H1 (cell line): ENCODE measurements around the gene PRICKLE3. TPM values are rescaled to one million over a fixed set of nuclear protein-coding genes. Genes with fewer than 3 reads are reported as not detected.

ENCODE experiments used
- CTCF ChIA-PET: fragments of 300-600 bp; sonication (Branson Sonifier 250); formaldehyde crosslinking; loops from one replicate; lab custom pipeline; 2021; ENCODE audit not compliant: partially characterized antibody; lab: Charles Lee
- POLR2A ChIA-PET: fragments of 300-600 bp; sonication (Branson Sonifier 250); formaldehyde crosslinking; loops from one replicate; lab custom pipeline; 2021; ENCODE audit warnings: inconsistent platforms; ENCODE audit not compliant: partially characterized antibody; lab: Charles Lee
- DNase-seq, 2 experiments: peaks; one replicate each; pipeline versions ENCODE4 v3.0.0 to v3.0.0-alpha.2; 2010 to 2022; ENCODE audit warnings: low spot score in 2 of 2, low read depth in 1 of 2, mixed read lengths in 1 of 2
- FAIRE-seq: peaks from 2 replicates; lab custom pipeline; 2011; peaks lifted over from hg19 to GRCh38; lab: Jason Lieb, UNC
- H2AFZ ChIP-seq: 2 replicates; pipeline ENCODE4 v1.8.1; 2012; ENCODE audit warnings: low read length, inconsistent platforms
- H2AK5ac ChIP-seq: 2 replicates; pipeline ENCODE4 v1.6.1; 2013; ENCODE audit warnings: low read depth, low read length
- H2BK120ac ChIP-seq: replicated peaks from 2 replicates; pipeline ENCODE3; 2013; ENCODE audit warnings: low read depth, low read length, inconsistent platforms
- H2BK12ac ChIP-seq: 2 replicates; pipeline ENCODE4 v1.6.1; 2013; ENCODE audit warnings: low read depth, low read length
- H2BK15ac ChIP-seq: 2 replicates; pipeline ENCODE4 v1.6.1; 2013; ENCODE audit warnings: low read length
- H2BK20ac ChIP-seq: 2 replicates; pipeline ENCODE4 v1.6.1; 2013; ENCODE audit warnings: low read length
- H2BK5ac ChIP-seq: 2 replicates; pipeline ENCODE4 v1.6.1; 2013; ENCODE audit warnings: low read depth, low read length
- H3K14ac ChIP-seq: 2 replicates; pipeline ENCODE4 v1.6.1; 2013; ENCODE audit warnings: inconsistent platforms; ENCODE audit not compliant: insufficient read length
- H3K18ac ChIP-seq: 2 replicates; pipeline ENCODE4 v1.6.1; 2013; ENCODE audit warnings: low read length; ENCODE audit errors: extremely low read depth
- H3K23ac ChIP-seq: 2 replicates; pipeline ENCODE4 v1.6.1; 2013; ENCODE audit warnings: inconsistent platforms; ENCODE audit not compliant: insufficient read length
- H3K23me2 ChIP-seq: 2 replicates; pipeline ENCODE4 v1.6.1; 2013; ENCODE audit warnings: low read depth, low read length
- H3K27ac ChIP-seq: 2 replicates; pipeline ENCODE4 v1.6.1; 2011; ENCODE audit warnings: low read depth, low read length, inconsistent platforms
- H3K27me3 ChIP-seq, 4 experiments: replicated peaks in 1 of 4; 1 replicate in 1 of 4; 2 replicates in 3 of 4; pipeline versions ENCODE4 v1.6.1 to v1.8.1; 2011 to 2013; ENCODE audit warnings: low read length in 3 of 4, mild to moderate bottlenecking in 3 of 4, inconsistent platforms in 2 of 4, mixed read lengths in 2 of 4, moderate library complexity in 1 of 4; ENCODE audit not compliant: control insufficient read depth in 3 of 4, insufficient read depth in 3 of 4; ENCODE audit errors: extremely low read depth in 1 of 4
- H3K36me3 ChIP-seq, 4 experiments: 2 replicates each; pipeline versions ENCODE4 v1.6.1 to v1.8.1; 2011 to 2013; ENCODE audit warnings: mild to moderate bottlenecking in 4 of 4, low read length in 3 of 4, moderate library complexity in 2 of 4, control low read depth in 1 of 4, inconsistent platforms in 1 of 4; ENCODE audit not compliant: insufficient read depth in 4 of 4, control insufficient read depth in 2 of 4
- H3K4ac ChIP-seq: replicated peaks from 2 replicates; pipeline ENCODE3; 2013; ENCODE audit warnings: low read length, low read depth, mixed read lengths, inconsistent platforms; ENCODE audit not compliant: insufficient read length
- H3K4me1 ChIP-seq, 4 experiments: replicated peaks in 1 of 4; 1 replicate in 1 of 4; 2 replicates in 3 of 4; pipeline versions ENCODE4 v1.6.1 to v1.8.1; 2011 to 2013; ENCODE audit warnings: low read length in 3 of 4, inconsistent platforms in 2 of 4, mixed read lengths in 1 of 4; ENCODE audit not compliant: insufficient read depth in 4 of 4, control insufficient read depth in 3 of 4
- H3K4me2 ChIP-seq, 2 experiments: 2 replicates each; pipeline versions ENCODE4 v1.6.1 to v1.8.1; 2011 to 2013; ENCODE audit warnings: low read depth in 2 of 2, low read length in 2 of 2, control low read depth in 1 of 2, inconsistent platforms in 1 of 2, mild to moderate bottlenecking in 1 of 2; ENCODE audit not compliant: insufficient read depth in 1 of 2
- H3K4me3 ChIP-seq, 4 experiments: fragments of 200-600, 300-600 bp in 1 of 4; sonication (generic), shearing (Covaris generic), sonication (Bioruptor Twin) in 1 of 4; 2 replicates each; pipeline versions ENCODE4 v1.5.1 to v1.8.1; 2011 to 2016; ENCODE audit warnings: low read length in 4 of 4, low read depth in 3 of 4, control low read depth in 2 of 4, inconsistent platforms in 2 of 4, mild to moderate bottlenecking in 2 of 4, mixed read lengths in 1 of 4, moderate library complexity in 1 of 4; ENCODE audit not compliant: insufficient read depth in 2 of 4; ENCODE audit errors: extremely low read depth in 1 of 4
- H3K56ac ChIP-seq: replicated peaks from 2 replicates; pipeline ENCODE3; 2013; ENCODE audit warnings: low read depth, mild to moderate bottlenecking, mixed read lengths, low read length, inconsistent platforms; ENCODE audit not compliant: insufficient read length
- H3K79me1 ChIP-seq: 2 replicates; pipeline ENCODE4 v1.6.1; 2013; ENCODE audit warnings: low read depth, low read length, control low read depth
- H3K79me2 ChIP-seq, 2 experiments: 2 replicates each; pipeline versions ENCODE4 v1.6.1 to v1.8.1; 2012 to 2013; ENCODE audit warnings: low read length in 2 of 2, mild to moderate bottlenecking in 2 of 2, inconsistent platforms in 1 of 2; ENCODE audit not compliant: insufficient read depth in 2 of 2, control insufficient read depth in 1 of 2
- H3K9ac ChIP-seq, 4 experiments: replicated peaks in 1 of 4; 1 replicate in 1 of 4; 2 replicates in 3 of 4; pipeline versions ENCODE4 v1.6.1 to v1.8.1; 2011 to 2013; ENCODE audit warnings: low read depth in 3 of 4, low read length in 3 of 4, control low read depth in 2 of 4, mild to moderate bottlenecking in 2 of 4, moderate library complexity in 2 of 4, inconsistent platforms in 1 of 4; ENCODE audit errors: extremely low read depth in 1 of 4
- H3K9me3 ChIP-seq, 2 experiments: 2 replicates each; pipeline versions ENCODE4 v1.6.1 to v1.8.1; 2012 to 2013; ENCODE audit warnings: mild to moderate bottlenecking in 2 of 2, moderate library complexity in 2 of 2, control low read depth in 1 of 2, inconsistent platforms in 1 of 2, low read depth in 1 of 2, low read length in 1 of 2, mixed read lengths in 1 of 2; ENCODE audit not compliant: insufficient read depth in 2 of 2
- H4K20me1 ChIP-seq, 2 experiments: replicated peaks in 1 of 2; 2 replicates each; pipeline versions ENCODE3 to v1.8.1; 2011 to 2013; ENCODE audit warnings: inconsistent platforms in 2 of 2, low read length in 2 of 2, mild to moderate bottlenecking in 1 of 2; ENCODE audit not compliant: insufficient read depth in 2 of 2, control insufficient read depth in 1 of 2
- H4K5ac ChIP-seq: 2 replicates; pipeline ENCODE4 v1.6.1; 2013; ENCODE audit warnings: low read length, low read depth, mixed read lengths, inconsistent platforms; ENCODE audit not compliant: insufficient read length
- H4K8ac ChIP-seq: 2 replicates; pipeline ENCODE4 v1.8.0; 2013; ENCODE audit warnings: mild to moderate bottlenecking, moderate library complexity, low read length, inconsistent platforms; ENCODE audit not compliant: insufficient read depth; ENCODE audit errors: extremely low read depth
- H4K91ac ChIP-seq: replicated peaks from 2 replicates; pipeline ENCODE3; 2013; ENCODE audit warnings: low read length, mixed read lengths, inconsistent platforms; ENCODE audit not compliant: insufficient read length
- BRCA1 ChIP-seq: IDR thresholded peaks from 2 replicates; pipeline ENCODE4 v1.6.1; 2012; ENCODE audit warnings: low read depth, low read length, improper control_type of control experiment
- GABPA ChIP-seq: IDR thresholded peaks from 2 replicates; pipeline ENCODE4 v1.6.1; 2011; ENCODE audit warnings: mild to moderate bottlenecking, low read length, moderate library complexity, borderline replicate concordance; ENCODE audit not compliant: insufficient read depth
- RBBP5 ChIP-seq: IDR thresholded peaks from 2 replicates; pipeline ENCODE4 v1.7.1; 2012; ENCODE audit warnings: low read depth, mild to moderate bottlenecking, inconsistent platforms, low read length, moderate library complexity, borderline replicate concordance
- SIX5 ChIP-seq: IDR thresholded peaks from 2 replicates; pipeline ENCODE4 v1.6.1; 2011; ENCODE audit warnings: mild to moderate bottlenecking, low read depth, low read length
- TCF12 ChIP-seq: IDR thresholded peaks from 2 replicates; pipeline ENCODE4 v1.6.1; 2011; ENCODE audit warnings: low read depth, mild to moderate bottlenecking, low read length
- WGBS, 2 experiments: shearing (Covaris generic) in 1 of 2; methylation state at CpG; one replicate each; pipeline versions ENCODE4 v1.1.6 to v1.1.7; 2013 to 2015; ENCODE audit warnings: low lambda C conversion rate in 2 of 2, mixed read lengths in 2 of 2, inconsistent platforms in 1 of 2, low coverage in 1 of 2, missing lambda C conversion rate in 1 of 2; ENCODE audit not compliant: insufficient replicate concordance in 2 of 2, insufficient coverage in 1 of 2, insufficient read length in 1 of 2; ENCODE audit errors: extremely low coverage in 1 of 2, missing lambda C conversion rate in 1 of 2; 5-methylcytosine and 5-hydroxymethylcytosine counted together
- polyA plus RNA-seq, 7 experiments: library from polyadenylated mRNA; depleted of rRNA in 3 of 7; stranded (reverse) in 5 of 7; unstranded in 2 of 7; fragments of >200 nt in 5 of 7; fragments of 200-250 nt in 2 of 7; gene quantifications; 1 replicate in 5 of 7; 2 replicates in 1 of 7; 4 replicates in 1 of 7; pipeline versions ENCODE4 v1.2.1 to v1.2.3, GENCODE V29; 2011 to 2013; ENCODE audit warnings: missing spikeins in 2 of 7, mixed read lengths in 2 of 7
- total RNA-seq: library from RNA; stranded (reverse); fragmentation: NEBNext Ultra II Directional; extraction: Animal tissue kit (Norgen Biotek cat#: 25700); gene quantifications from 2 replicates; pipeline ENCODE4 v1.2.1, GENCODE V29; 2021
- TF ChIP-seq, protein P1 (sequence below): IDR thresholded peaks from 2 replicates; pipeline ENCODE4 v1.6.1; 2011; ENCODE audit warnings: low read length, improper control_type of control experiment

PRICKLE3 gene
- total and polyA plus RNA-seq, 2 of the 8 experiments (the other 6 are each of a cell fraction or from before 2014, with no cell fraction given), result 9.1 to 10.6 TPM

DNA sequence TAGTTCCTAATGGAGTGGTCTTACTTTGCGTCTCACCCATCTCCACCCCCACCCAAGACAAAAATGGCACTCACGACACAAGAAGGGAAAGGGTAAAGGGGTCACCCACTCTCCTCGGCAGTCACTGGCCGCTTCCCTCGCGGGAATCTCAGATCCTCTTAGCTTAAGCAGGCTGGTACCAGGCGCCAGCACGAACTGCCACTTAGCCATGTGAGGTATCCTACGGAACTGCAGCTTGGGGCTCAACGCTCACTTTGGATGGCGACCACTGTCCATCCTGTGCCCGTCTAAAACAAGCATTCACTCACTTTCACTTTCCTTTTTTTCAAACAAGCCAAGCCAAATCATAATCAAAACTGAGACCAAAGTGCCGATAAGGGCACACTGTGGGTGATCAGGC is 38.2 kb downstream of the PRICKLE3 start:
- WGBS, 2 experiments, result 85% methylated on average over 9 of the region's 13 CpGs; no CpG with 5 or more reads in 1 of the 2 experiments
- Histone ChIP-seq H3K79me2 (no peaks in the 10 kb centered on the region), H3K23ac (no peak overlapping the region), H3K56ac (no peak overlapping the region), H2BK12ac (no peak overlapping the region), H3K4me1 (no peaks in the 10 kb centered on the region), H3K9ac (no peak overlapping the region), H3K27ac (no peak overlapping the region), H2BK20ac (no peak overlapping the region), H3K14ac (no peak overlapping the region), H4K20me1 (no peaks in the 10 kb centered on the region), H3K4me2 (no peak overlapping the region), H3K36me3 (no peaks in the 10 kb centered on the region), H3K4me3 (no peak overlapping the region), H2BK5ac (no peak overlapping the region), H3K18ac (no peak overlapping the region), H4K91ac (no peak overlapping the region), H3K23me2 (no peaks in the 10 kb centered on the region), H3K4ac (no peak overlapping the region), H2BK120ac (no peak overlapping the region), H3K27me3 (no peaks in the 10 kb centered on the region), H3K9me3 (no peaks in the 10 kb centered on the region), H2BK15ac (no peak overlapping the region), H3K79me1 (no peaks in the 10 kb centered on the region), H2AFZ (no peak overlapping the region), H2AK5ac (no peak overlapping the region), H4K5ac (no peak overlapping the region), H4K8ac (no peak overlapping the region)
- TF ChIP-seq TCF12 (no peak), BRCA1 (no peak), SIX5 (no peak), GABPA (no peak), RBBP5 (no peak)
- TF ChIP-seq, protein P1, sequence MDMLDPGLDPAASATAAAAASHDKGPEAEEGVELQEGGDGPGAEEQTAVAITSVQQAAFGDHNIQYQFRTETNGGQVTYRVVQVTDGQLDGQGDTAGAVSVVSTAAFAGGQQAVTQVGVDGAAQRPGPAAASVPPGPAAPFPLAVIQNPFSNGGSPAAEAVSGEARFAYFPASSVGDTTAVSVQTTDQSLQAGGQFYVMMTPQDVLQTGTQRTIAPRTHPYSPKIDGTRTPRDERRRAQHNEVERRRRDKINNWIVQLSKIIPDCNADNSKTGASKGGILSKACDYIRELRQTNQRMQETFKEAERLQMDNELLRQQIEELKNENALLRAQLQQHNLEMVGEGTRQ, result no peak
- CTCF ChIA-PET, result interaction anchor here (1.1 kb wide), 1 partner anchor 11 kb away, joined by 3 read pairs; no protein-coding TSS in a partner anchor
- FAIRE-seq, result no peak
- POLR2A ChIA-PET, result no interaction called here
- no peak for DNase-seq
